HepG2 (cell line): Measurements from ENCODE around the gene HELZ. TPM values are rescaled to one million over a fixed set of nuclear protein-coding genes. Genes with fewer than 3 reads are reported as not detected.

Experiments
- DPF2 ChIP-seq: sonication (generic); formaldehyde crosslinking; IDR thresholded peaks from 2 replicates; pipeline ENCODE4 v1.4.0; 2020; ENCODE audit warnings: mild to moderate bottlenecking, low read depth, missing genetic modification reagents, borderline replicate concordance
- HIVEP1 ChIP-seq: sonication (generic); formaldehyde crosslinking; IDR thresholded peaks from 2 replicates; pipeline ENCODE4 v1.4.0; 2020; ENCODE audit warnings: mild to moderate bottlenecking, missing genetic modification reagents
- HMGA1 ChIP-seq: sonication (generic); formaldehyde crosslinking; conservative IDR thresholded peaks from 2 replicates; pipeline ENCODE4 v1.4.0; 2020; ENCODE audit warnings: missing genetic modification reagents
- KDM5A ChIP-seq: fragments of 200-600 bp; sonication (generic); IDR thresholded peaks from 2 replicates; pipeline ENCODE4 v1.7.0; 2018; ENCODE audit warnings: antibody characterized with exemption, mild to moderate bottlenecking, low read length, borderline replicate concordance
- KLF16 ChIP-seq, 2 experiments: sonication (generic) in 1 of 2; formaldehyde crosslinking in 1 of 2; IDR thresholded peaks; 2 replicates each; pipeline versions ENCODE4 v1.6.1 to v1.8.0; 2016 to 2023; ENCODE audit warnings: missing genetic modification reagents in 2 of 2, missing compliant biosample characterization in 1 of 2
- MIER2 ChIP-seq: IDR thresholded peaks from 2 replicates; pipeline ENCODE4 v1.6.1; 2016; ENCODE audit warnings: missing biosample characterization, missing genetic modification reagents
- PHF5A ChIP-seq: IDR thresholded peaks from one replicate; pipeline ENCODE4 v1.6.1; 2018; ENCODE audit warnings: low read depth, missing genetic modification reagents; ENCODE audit not compliant: unreplicated experiment
- PHF8 ChIP-seq: sonication (generic); formaldehyde crosslinking; IDR thresholded peaks from 2 replicates; pipeline ENCODE4 v1.5.0; 2020; ENCODE audit warnings: missing genetic modification reagents
- RARG ChIP-seq: sonication (generic); formaldehyde crosslinking; IDR thresholded peaks from 2 replicates; pipeline ENCODE4 v1.4.0; 2020; ENCODE audit warnings: low read depth, mild to moderate bottlenecking, missing genetic modification reagents
- TOE1 ChIP-seq: sonication (generic); formaldehyde crosslinking; IDR thresholded peaks from 2 replicates; pipeline ENCODE4 v1.4.0; 2020; ENCODE audit warnings: mild to moderate bottlenecking, missing genetic modification reagents
- ZBTB7A ChIP-seq: sonication (generic); formaldehyde crosslinking; IDR thresholded peaks from 2 replicates; pipeline ENCODE4 v1.8.0; 2022; ENCODE audit warnings: mild to moderate bottlenecking, missing genetic modification reagents
- ZHX1 ChIP-seq: sonication (generic); formaldehyde crosslinking; IDR thresholded peaks from 2 replicates; pipeline ENCODE4 v1.8.1; 2022; ENCODE audit warnings: low read depth, mild to moderate bottlenecking, missing genetic modification reagents
- ZNF224 ChIP-seq: sonication (generic); formaldehyde crosslinking; IDR thresholded peaks from 2 replicates; pipeline ENCODE4 v1.5.0; 2020; ENCODE audit warnings: mild to moderate bottlenecking, missing genetic modification reagents
- ZNF280D ChIP-seq: sonication (generic); formaldehyde crosslinking; IDR thresholded peaks from 2 replicates; pipeline ENCODE4 v1.5.1; 2020; ENCODE audit warnings: mild to moderate bottlenecking, missing genetic modification reagents
- ZNF329 ChIP-seq: sonication (generic); formaldehyde crosslinking; IDR thresholded peaks from 2 replicates; pipeline ENCODE4 v1.9.0; 2021; ENCODE audit warnings: low read depth, mild to moderate bottlenecking, missing genetic modification reagents
- ZNF382 ChIP-seq: sonication (generic); formaldehyde crosslinking; IDR thresholded peaks from 2 replicates; pipeline ENCODE4 v1.5.0; 2020; ENCODE audit warnings: missing genetic modification reagents, mild to moderate bottlenecking, borderline replicate concordance
- ZNF510 ChIP-seq: sonication (generic); formaldehyde crosslinking; IDR thresholded peaks from 2 replicates; pipeline ENCODE4 v1.4.0; 2020; ENCODE audit warnings: low read depth, mild to moderate bottlenecking, missing genetic modification reagents
- ZNF703 ChIP-seq: sonication (generic); formaldehyde crosslinking; IDR thresholded peaks from 2 replicates; pipeline ENCODE4 v1.5.1; 2020; ENCODE audit warnings: missing genetic modification reagents, mild to moderate bottlenecking, moderate library complexity, borderline replicate concordance
- ZNF879 ChIP-seq: sonication (generic); formaldehyde crosslinking; IDR thresholded peaks from 2 replicates; pipeline ENCODE4 v1.8.1; 2023; ENCODE audit warnings: missing genetic modification reagents
- polyA plus RNA-seq, 8 experiments: library from polyadenylated mRNA; depleted of rRNA in 3 of 8; stranded (reverse) in 7 of 8; unstranded in 1 of 8; fragments of >200 nt; fragmentation: Illumina TruSeq in 4 of 8; extraction: Trizol in 4 of 8; gene quantifications; 2 replicates each; pipeline versions ENCODE4 v1.2.1 to v1.2.3, GENCODE V29; 2011 to 2016; ENCODE audit warnings: low read depth in 4 of 8, missing spikeins in 1 of 8, mixed read lengths in 1 of 8; ENCODE audit not compliant: insufficient read depth in 1 of 8
- total RNA-seq, 5 experiments: library from RNA; depleted of rRNA; stranded (reverse); fragments of >200 nt; fragmentation: Illumina TruSeq; extraction: Trizol; gene quantifications; 2 replicates each; pipeline ENCODE4 v1.2.3, GENCODE V29; 2016; ENCODE audit warnings: low read depth in 1 of 5
- TF ChIP-seq, protein P1 (sequence below): sonication (generic); formaldehyde crosslinking; IDR thresholded peaks from 2 replicates; pipeline ENCODE4 v1.9.0; 2021; ENCODE audit warnings: missing genetic modification reagents, borderline replicate concordance

Gene HELZ
- total and polyA plus RNA-seq, 2 of the 13 experiments (the other 11 are each of a cell fraction or from before 2014, with no cell fraction given) = 35.3 to 52.4 TPM

GRCh38 chr17:67246653-67247415 lies 1.8 kb upstream of the HELZ start (continued):
- TF ChIP-seq ZHX1 (no peak), PHF5A (CRISPR knock-in tag) (no peak), KLF16 (CRISPR knock-in tag; IDR thresholded peaks at IDR 0.05) (peak in 1 of 2 experiments; percentile 49; a peak in 2 of 4 replicates), MIER2 (CRISPR knock-in tag) (0 out of 2 replicates have a peak, but pooled peaks have one; percentile 47), TOE1 (CRISPR knock-in tag) (0 out of 2 replicates have a peak, but pooled peaks have one; percentile 28), ZNF879 (CRISPR knock-in tag) (no peak), ZNF382 (no peak), KDM5A (no peak), ZNF224 (CRISPR knock-in tag) (no peak), ZNF329 (CRISPR knock-in tag) (no peak), ZBTB7A (CRISPR knock-in tag) (peak; percentile 74; the same call in 1 of the 2 replicates), PHF8 (CRISPR knock-in tag) (no peak; the same call in 1 of the 2 replicates), ZNF510 (peak; percentile 77; the same call in 1 of the 2 replicates), ZNF703 (CRISPR knock-in tag) (no peak), RARG (CRISPR knock-in tag) (no peak), DPF2 (CRISPR knock-in tag) (peak; percentile 85; the same call in 1 of the 2 replicates), ZNF280D (CRISPR knock-in tag) (no peak), HMGA1 (CRISPR knock-in tag) (no peak), HIVEP1 (CRISPR knock-in tag) (no peak)
- TF ChIP-seq, protein P1, sequence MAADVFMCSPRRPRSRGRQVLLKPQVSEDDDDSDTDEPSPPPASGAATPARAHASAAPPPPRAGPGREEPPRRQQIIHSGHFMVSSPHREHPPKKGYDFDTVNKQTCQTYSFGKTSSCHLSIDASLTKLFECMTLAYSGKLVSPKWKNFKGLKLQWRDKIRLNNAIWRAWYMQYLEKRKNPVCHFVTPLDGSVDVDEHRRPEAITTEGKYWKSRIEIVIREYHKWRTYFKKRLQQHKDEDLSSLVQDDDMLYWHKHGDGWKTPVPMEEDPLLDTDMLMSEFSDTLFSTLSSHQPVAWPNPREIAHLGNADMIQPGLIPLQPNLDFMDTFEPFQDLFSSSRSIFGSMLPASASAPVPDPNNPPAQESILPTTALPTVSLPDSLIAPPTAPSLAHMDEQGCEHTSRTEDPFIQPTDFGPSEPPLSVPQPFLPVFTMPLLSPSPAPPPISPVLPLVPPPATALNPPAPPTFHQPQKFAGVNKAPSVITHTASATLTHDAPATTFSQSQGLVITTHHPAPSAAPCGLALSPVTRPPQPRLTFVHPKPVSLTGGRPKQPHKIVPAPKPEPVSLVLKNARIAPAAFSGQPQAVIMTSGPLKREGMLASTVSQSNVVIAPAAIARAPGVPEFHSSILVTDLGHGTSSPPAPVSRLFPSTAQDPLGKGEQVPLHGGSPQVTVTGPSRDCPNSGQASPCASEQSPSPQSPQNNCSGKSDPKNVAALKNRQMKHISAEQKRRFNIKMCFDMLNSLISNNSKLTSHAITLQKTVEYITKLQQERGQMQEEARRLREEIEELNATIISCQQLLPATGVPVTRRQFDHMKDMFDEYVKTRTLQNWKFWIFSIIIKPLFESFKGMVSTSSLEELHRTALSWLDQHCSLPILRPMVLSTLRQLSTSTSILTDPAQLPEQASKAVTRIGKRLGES (CRISPR knock-in tag) = no peak
